Prostate gland (tissue), 2 donors: ENCODE measurements around the gene ALDH4A1. TPM values are rescaled to one million over a fixed set of nuclear protein-coding genes. Genes with fewer than 3 reads are reported as not detected.

Source experiments
- DNase-seq: peaks from one replicate; pipeline ENCODE4 v3.0.0-alpha.2; 2019; ENCODE audit warnings: low spot score
- H3K27ac ChIP-seq, 2 donors: fragments of 200-600 bp; sonication (generic); 2 replicates each; pipeline ENCODE4 v1.5.1; 2017 to 2019
- H3K27me3 ChIP-seq: fragments of 200-600 bp; sonication (generic); replicated peaks from 2 replicates; pipeline ENCODE4 v1.5.1; 2019; ENCODE audit not compliant: insufficient read depth
- H3K36me3 ChIP-seq, 2 donors: fragments of 200-600 bp; sonication (generic); 1 replicate in 1 of 2; 2 replicates in 1 of 2; pipeline versions ENCODE4 v1.5.1 to v1.8.1; 2017 to 2019
- H3K4me1 ChIP-seq: fragments of 200-600 bp; sonication (generic); replicated peaks from 2 replicates; pipeline ENCODE4 v1.5.1; 2019
- H3K4me3 ChIP-seq, 2 donors: fragments of 200-600 bp; sonication (generic); 2 replicates each; pipeline ENCODE4 v1.5.1; 2017 to 2019
- H3K9me3 ChIP-seq: fragments of 200-600 bp; sonication (generic); 2 replicates; pipeline ENCODE4 v1.5.1; 2017
- CTCF ChIP-seq, 4 experiments: fragments of 200-600 bp in 2 of 4; fragments of 450-650 bp in 2 of 4; sonication (generic) in 2 of 4; IDR thresholded peaks; 1 replicate in 3 of 4; 2 replicates in 1 of 4; pipeline ENCODE4 v1.5.1; 2016 to 2019; ENCODE audit warnings: antibody characterized with exemption in 4 of 4, mild to moderate bottlenecking in 2 of 4, moderate library complexity in 2 of 4
- POLR2A ChIP-seq: fragments of 450-650 bp; IDR thresholded peaks from one replicate; pipeline ENCODE4 v1.6.1; 2016; ENCODE audit warnings: antibody characterized with exemption, mild to moderate bottlenecking
- POLR2AphosphoS5 ChIP-seq: sonication (generic); formaldehyde crosslinking; IDR thresholded peaks from one replicate; pipeline ENCODE4 v1.6.1; 2017; ENCODE audit warnings: antibody characterized with exemption
- WGBS: methylation state at CpG from one replicate; pipeline ENCODE4 v1.1.5; 2018; 5-methylcytosine and 5-hydroxymethylcytosine counted together
- intact Hi-C: fragments of 100-400 bp; cut with DNase I; formaldehyde crosslinking; loops from one replicate; pipeline ENCODE4 v1.14.2; 2022
- total RNA-seq, 2 donors: library from RNA; depleted of rRNA; stranded (reverse); fragments of >200 nt; gene quantifications; one replicate each; pipeline ENCODE4 v1.1.0, GENCODE V29; 2016

The ALDH4A1 gene
- total RNA-seq, 2 donors from 2014 or later = 15.7 to 58.4 TPM

GRCh38 chr1:18858070-18858688 lies 44.2 kb downstream of the ALDH4A1 start:
- Histone ChIP-seq H3K4me1 (no peaks in the 10 kb centered on the region), H3K27ac (no peak overlapping the region), H3K4me3 (no peak overlapping the region), H3K27me3 (no peaks in the 10 kb centered on the region), H3K9me3 (no peaks in the 10 kb centered on the region), H3K36me3 (no peaks in the 10 kb centered on the region)
- DNase-seq = no peak
- TF ChIP-seq POLR2A = no peak
- TF ChIP-seq POLR2AphosphoS5 = no peak
- TF ChIP-seq CTCF (IDR thresholded peaks at IDR 0.05) = no peak
- 93% methylated on average over 7 of the region's 7 CpGs for WGBS
- intact Hi-C loops = no loop called here

GRCh38 chr1:18856435-18856834 lies 45.9 kb downstream of the ALDH4A1 start:
- H3K4me3 ChIP-seq = no peak overlapping the region
- H3K9me3 ChIP-seq = no peaks in the 10 kb centered on the region
- intact Hi-C loops = no loop called here
- DNase-seq = no peak
- no peaks in the 10 kb centered on the region for H3K36me3 ChIP-seq
- no peak for TF ChIP-seq POLR2A
- no peak for TF ChIP-seq POLR2AphosphoS5
- TF ChIP-seq CTCF (IDR thresholded peaks at IDR 0.05) = no peak
- H3K4me1 ChIP-seq = no peaks in the 10 kb centered on the region
- WGBS = 100% methylated on average over 1 of the region's 1 CpG
- H3K27ac ChIP-seq = no peak overlapping the region
- H3K27me3 ChIP-seq = no peaks in the 10 kb centered on the region

GRCh38 chr1:18855573-18855972 lies 46.8 kb downstream of the ALDH4A1 start:
- intact Hi-C loops = no loop called here
- Histone ChIP-seq H3K27ac (no peak overlapping the region), H3K9me3 (no peaks in the 10 kb centered on the region), H3K36me3 (no peaks in the 10 kb centered on the region), H3K27me3 (no peaks in the 10 kb centered on the region), H3K4me1 (no peaks in the 10 kb centered on the region), H3K4me3 (no peak overlapping the region)
- DNase-seq = no peak
- TF ChIP-seq POLR2A (no peak), CTCF (IDR thresholded peaks at IDR 0.05) (no peak), POLR2AphosphoS5 (no peak)
- 78% methylated on average over 6 of the region's 6 CpGs for WGBS

GRCh38 chr1:18854331-18855025 lies 47.9 kb downstream of the ALDH4A1 start:
- TF ChIP-seq POLR2AphosphoS5 (no peak), POLR2A (no peak), CTCF (IDR thresholded peaks at IDR 0.05) (no peak)
- no peaks in the 10 kb centered on the region for H3K9me3 ChIP-seq
- WGBS = 91% methylated on average over 45 of the region's 49 CpGs
- H3K27me3 ChIP-seq = no peaks in the 10 kb centered on the region
- H3K27ac ChIP-seq = no peak overlapping the region
- DNase-seq = no peak
- H3K4me1 ChIP-seq = no peaks in the 10 kb centered on the region
- no peaks in the 10 kb centered on the region for H3K36me3 ChIP-seq
- H3K4me3 ChIP-seq = no peak overlapping the region
- intact Hi-C loops = no loop called here

GRCh38 chr1:18852501-18852900 lies 49.9 kb downstream of the ALDH4A1 start:
- TF ChIP-seq POLR2AphosphoS5 = no peak
- no peak for TF ChIP-seq POLR2A
- H3K27me3 ChIP-seq = no peaks in the 10 kb centered on the region
- DNase-seq = no peak
- no peaks in the 10 kb centered on the region for H3K4me1 ChIP-seq
- no peak overlapping the region for H3K27ac ChIP-seq
- 48% methylated on average over 5 of the region's 6 CpGs for WGBS
- intact Hi-C loops = no loop called here
- no peak overlapping the region for H3K4me3 ChIP-seq
- no peaks in the 10 kb centered on the region for H3K36me3 ChIP-seq
- no peaks in the 10 kb centered on the region for H3K9me3 ChIP-seq
